Measurements from ENCODE around the gene PIK3CG. TPM values are rescaled to one million over a fixed set of nuclear protein-coding genes. Genes with fewer than 3 reads are reported as not detected.

PIK3CG gene
- total RNA-seq, 1 experiment from 2014 or later = 0.05 TPM

- TF ChIP-seq CEBPB (IDR thresholded peaks at IDR 0.05; ENCODE audit: low read depth) (no peak), ZFX (IDR thresholded peaks at IDR 0.05) (no peak), JUND (IDR thresholded peaks at IDR 0.05) (no peak)
These were observed 3.3 kb downstream of the PIK3CG start (continued) for GRCh38 chr7:106868364-106868763.

DNA sequence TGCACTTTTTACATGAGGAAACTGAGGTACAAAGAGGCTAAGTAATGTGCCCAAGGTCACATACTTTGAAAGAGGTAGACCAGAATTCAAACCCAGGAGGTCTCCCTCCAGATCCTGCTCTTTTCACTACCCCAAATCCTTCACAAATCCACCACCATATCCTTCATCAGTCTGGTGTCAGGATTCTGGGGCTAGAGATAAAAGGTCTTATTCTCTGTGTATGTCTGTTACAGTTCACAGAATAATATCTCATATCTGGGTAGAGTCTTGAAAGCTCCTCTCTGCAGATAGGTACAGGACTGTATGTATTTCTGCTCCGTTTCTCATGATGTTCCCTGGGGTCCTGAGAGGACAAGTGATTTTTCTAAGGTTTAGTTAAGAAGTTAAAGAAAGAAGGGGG is 4.9 kb downstream of the PIK3CG start:
- POLR2A ChIA-PET = no interaction called here
- intact Hi-C loops (cut with micrococcal nuclease) = no loop called here
- Histone ChIP-seq H2AFZ (ENCODE audit: low read depth, low read length, poor library complexity, severe bottlenecking) (no peak overlapping the region), H4K20me1 (ENCODE audit: insufficient read depth) (no peaks in the 10 kb centered on the region), H3K4me3 (replicated peaks in 1 of 2; ENCODE audit: low read depth in 1 of 2, low read length in 2 of 2) (no peak overlapping the region), H3K27me3 (ENCODE audit: insufficient read depth, low read length) (no peaks in the 10 kb centered on the region), H3K36me3 (ENCODE audit: control insufficient read depth in 1 of 2, insufficient read depth in 2 of 2, low read length in 2 of 2) (no peaks in the 10 kb centered on the region), H3K27ac (ENCODE audit: low read depth, low read length) (no peak overlapping the region), H3K79me2 (ENCODE audit: insufficient read depth, low read length) (no peaks in the 10 kb centered on the region), H3K4me2 (ENCODE audit: low read length) (no peak overlapping the region), H3K9ac (ENCODE audit: low read length) (no peak overlapping the region), H3K4me1 (ENCODE audit: control insufficient read depth in 1 of 2, insufficient read depth in 2 of 2, low read length in 2 of 2) (no peaks in the 10 kb centered on the region), H3K9me2 (ENCODE audit: insufficient read depth) (no peaks in the 10 kb centered on the region), H3K9me3 (ENCODE audit: control insufficient read depth in 1 of 2, insufficient read depth in 1 of 2, low read depth in 1 of 2, low read length in 2 of 2) (no peaks in the 10 kb centered on the region)
- BruUV-seq (replicated peaks) = no TSS peak
- DNase-seq (ENCODE audit: low read depth, low spot score) (no peak), ATAC-seq (no peak)
- CTCF ChIA-PET = no interaction called here
- TF ChIP-seq CEBPB (IDR thresholded peaks at IDR 0.05; ENCODE audit: low read depth) (no peak), POLR2AphosphoS5 (IDR thresholded peaks at IDR 0.05; ENCODE audit: low read depth, low read length) (no peak), EZH2phosphoT487 (IDR thresholded peaks at IDR 0.05; ENCODE audit: borderline replicate concordance) (no peak)
- RAD21 ChIA-PET (ENCODE audit: low non-redundant PET in 1 of 2, low total read pairs in 2 of 2, uncharacterized antibody in 2 of 2, unreplicated experiment in 2 of 2) = no interaction called here

- Histone ChIP-seq H3K4me3 (replicated peaks in 1 of 2; ENCODE audit: low read depth in 1 of 2, low read length in 2 of 2) (no peak overlapping the region), H3K4me2 (ENCODE audit: low read length) (no peak overlapping the region), H2AFZ (ENCODE audit: low read depth, low read length, poor library complexity, severe bottlenecking) (no peak overlapping the region), H3K79me2 (ENCODE audit: insufficient read depth, low read length) (no peaks in the 10 kb centered on the region), H3K4me1 (ENCODE audit: control insufficient read depth in 1 of 2, insufficient read depth in 2 of 2, low read length in 2 of 2) (no peaks in the 10 kb centered on the region), H3K9me2 (ENCODE audit: insufficient read depth) (no peaks in the 10 kb centered on the region), H3K9me3 (ENCODE audit: control insufficient read depth in 1 of 2, insufficient read depth in 1 of 2, low read depth in 1 of 2, low read length in 2 of 2) (no peaks in the 10 kb centered on the region), H4K20me1 (ENCODE audit: insufficient read depth) (no peaks in the 10 kb centered on the region), H3K27ac (ENCODE audit: low read depth, low read length) (no peak overlapping the region), H3K27me3 (ENCODE audit: insufficient read depth, low read length) (no peaks in the 10 kb centered on the region), H3K9ac (ENCODE audit: low read length) (no peak overlapping the region), H3K36me3 (ENCODE audit: control insufficient read depth in 1 of 2, insufficient read depth in 2 of 2, low read length in 2 of 2) (no peaks in the 10 kb centered on the region)
- ATAC-seq (no peak), DNase-seq (ENCODE audit: low read depth, low spot score) (no peak)
- POLR2A ChIA-PET = no interaction called here
- intact Hi-C loops (cut with micrococcal nuclease) = no loop called here
- no TSS peak for BruUV-seq (replicated peaks)
- CTCF ChIA-PET = interaction anchor here (0.5 kb wide), 1 partner anchor 328 kb away, joined by 3 read pairs; no protein-coding TSS in a partner anchor
- RAD21 ChIA-PET (ENCODE audit: low non-redundant PET in 1 of 2, low total read pairs in 2 of 2, uncharacterized antibody in 2 of 2, unreplicated experiment in 2 of 2) = no interaction called here
- no peak for TF ChIP-seq SRF (IDR thresholded peaks at IDR 0.05; ENCODE audit: low read depth)
- TF ChIP-seq POLR2AphosphoS5 (IDR thresholded peaks at IDR 0.05; ENCODE audit: low read depth, low read length) = no peak
- TF ChIP-seq CEBPB (IDR thresholded peaks at IDR 0.05; ENCODE audit: low read depth) = no peak
- TF ChIP-seq SP1 (IDR thresholded peaks at IDR 0.05; ENCODE audit: low read depth) = no peak
- TF ChIP-seq, protein P1, sequence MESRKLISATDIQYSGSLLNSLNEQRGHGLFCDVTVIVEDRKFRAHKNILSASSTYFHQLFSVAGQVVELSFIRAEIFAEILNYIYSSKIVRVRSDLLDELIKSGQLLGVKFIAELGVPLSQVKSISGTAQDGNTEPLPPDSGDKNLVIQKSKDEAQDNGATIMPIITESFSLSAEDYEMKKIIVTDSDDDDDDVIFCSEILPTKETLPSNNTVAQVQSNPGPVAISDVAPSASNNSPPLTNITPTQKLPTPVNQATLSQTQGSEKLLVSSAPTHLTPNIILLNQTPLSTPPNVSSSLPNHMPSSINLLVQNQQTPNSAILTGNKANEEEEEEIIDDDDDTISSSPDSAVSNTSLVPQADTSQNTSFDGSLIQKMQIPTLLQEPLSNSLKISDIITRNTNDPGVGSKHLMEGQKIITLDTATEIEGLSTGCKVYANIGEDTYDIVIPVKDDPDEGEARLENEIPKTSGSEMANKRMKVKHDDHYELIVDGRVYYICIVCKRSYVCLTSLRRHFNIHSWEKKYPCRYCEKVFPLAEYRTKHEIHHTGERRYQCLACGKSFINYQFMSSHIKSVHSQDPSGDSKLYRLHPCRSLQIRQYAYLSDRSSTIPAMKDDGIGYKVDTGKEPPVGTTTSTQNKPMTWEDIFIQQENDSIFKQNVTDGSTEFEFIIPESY (IDR thresholded peaks at IDR 0.05; ENCODE audit: extremely low read depth, insufficient replicate concordance, low read length) = no peak
- TF ChIP-seq CTCF (IDR thresholded peaks at IDR 0.05 in 2 of 3, conservative IDR thresholded peaks at IDR 0.05 in 1 of 3; ENCODE audit: borderline replicate concordance in 1 of 3, insufficient read depth in 1 of 3, low read depth in 2 of 3, low read length in 2 of 3) = no peak
- no peak for TF ChIP-seq ZFX (IDR thresholded peaks at IDR 0.05)
- TF ChIP-seq POLR2A (IDR thresholded peaks at IDR 0.05; ENCODE audit: borderline replicate concordance, extremely low read depth, insufficient read depth, insufficient read length) = no peak
- TF ChIP-seq, protein P2, sequence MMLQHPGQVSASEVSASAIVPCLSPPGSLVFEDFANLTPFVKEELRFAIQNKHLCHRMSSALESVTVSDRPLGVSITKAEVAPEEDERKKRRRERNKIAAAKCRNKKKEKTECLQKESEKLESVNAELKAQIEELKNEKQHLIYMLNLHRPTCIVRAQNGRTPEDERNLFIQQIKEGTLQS (IDR thresholded peaks at IDR 0.05) = no peak
- no peak for TF ChIP-seq FOSL1 (IDR thresholded peaks at IDR 0.05; ENCODE audit: low read depth)
- no peak for TF ChIP-seq SIN3A (IDR thresholded peaks at IDR 0.05; ENCODE audit: low read depth)
- no peak for TF ChIP-seq CBX3 (IDR thresholded peaks at IDR 0.05; ENCODE audit: low read depth)
- no peak for TF ChIP-seq RAD21 (IDR thresholded peaks at IDR 0.05; ENCODE audit: low read depth)
- no peak for TF ChIP-seq ELF1 (IDR thresholded peaks at IDR 0.05; ENCODE audit: borderline replicate concordance, low read depth)
- TF ChIP-seq YY1 (IDR thresholded peaks at IDR 0.05; ENCODE audit: extremely low read depth, insufficient replicate concordance, low read depth, low read length) = no peak
- no peak for TF ChIP-seq EZH2 (IDR thresholded peaks at IDR 0.05)
These were observed 5.4 kb downstream of the PIK3CG start for GRCh38 chr7:106870528-106870927.

All from HCT116 (cell line).